Esophagus muscularis mucosa (tissue), 4 donors: ENCODE results near the gene ARRDC2. TPM values are rescaled to one million over a fixed set of nuclear protein-coding genes. Genes with fewer than 3 reads are reported as not detected.

Source experiments
- DNase-seq: peaks from one replicate; pipeline ENCODE4 v3.0.0-alpha.2; 2017; ENCODE audit errors: extremely low spot score
- H3K27ac ChIP-seq, 4 donors: fragments of 200-600 bp; sonication (generic); replicated peaks in 1 of 4; 1 replicate in 3 of 4; 2 replicates in 1 of 4; pipeline ENCODE4 v1.5.1; 2016 to 2019; ENCODE audit warnings: mild to moderate bottlenecking in 1 of 4
- H3K27me3 ChIP-seq, 4 donors: fragments of 200-600 bp; sonication (generic); one replicate each; pipeline versions ENCODE4 v1.5.1 to v1.6.0; 2016 to 2019
- H3K36me3 ChIP-seq, 4 donors: fragments of 200-600 bp; sonication (generic); one replicate each; pipeline ENCODE4 v1.5.1; 2016 to 2019
- H3K4me1 ChIP-seq, 4 donors: fragments of 200-600 bp; sonication (generic); one replicate each; pipeline ENCODE4 v1.5.1; 2016 to 2019
- H3K4me3 ChIP-seq, 4 donors: fragments of 200-600 bp; sonication (generic); 1 replicate in 2 of 4; 2 replicates in 2 of 4; pipeline ENCODE4 v1.5.1; 2016 to 2019; ENCODE audit warnings: mild to moderate bottlenecking in 4 of 4, moderate library complexity in 1 of 4
- H3K9me3 ChIP-seq, 4 donors: fragments of 200-600 bp; sonication (generic); 1 replicate in 3 of 4; 2 replicates in 1 of 4; pipeline ENCODE4 v1.5.1; 2016 to 2019
- CTCF ChIP-seq, 3 experiments: fragments of 200-600 bp in 2 of 3; fragments of 450-650 bp in 1 of 3; sonication (generic) in 2 of 3; IDR thresholded peaks; one replicate each; pipeline ENCODE4 v1.5.1; 2017 to 2019; ENCODE audit warnings: antibody characterized with exemption in 3 of 3, mild to moderate bottlenecking in 2 of 3, moderate library complexity in 1 of 3
- EP300 ChIP-seq: sonication (generic); formaldehyde crosslinking; IDR thresholded peaks from one replicate; pipeline ENCODE4 v1.6.1; 2017; ENCODE audit warnings: antibody characterized with exemption
- POLR2A ChIP-seq: fragments of 450-650 bp; IDR thresholded peaks from one replicate; pipeline ENCODE4 v1.6.1; 2017; ENCODE audit warnings: antibody characterized with exemption, moderate library complexity, mild to moderate bottlenecking, low read depth
- POLR2AphosphoS5 ChIP-seq, 2 donors: sonication (generic); formaldehyde crosslinking; IDR thresholded peaks; one replicate each; pipeline ENCODE4 v1.6.1; 2017; ENCODE audit warnings: antibody characterized with exemption in 2 of 2
- WGBS: methylation state at CpG from one replicate; pipeline ENCODE4 v1.1.5; 2018; 5-methylcytosine and 5-hydroxymethylcytosine counted together
- intact Hi-C: fragments of 100-400 bp; cut with DNase I; formaldehyde crosslinking; loops from one replicate; pipeline ENCODE4 v1.15.1; 2023
- total RNA-seq, 4 donors: library from RNA; depleted of rRNA; stranded (reverse); fragments of >200 nt; gene quantifications; one replicate each; pipeline versions ENCODE4 v1.1.0 to v1.2.1, GENCODE V29; 2016

Gene ARRDC2
- total RNA-seq, 4 donors from 2014 or later, result 30.6 to 69.2 (median 62.5) TPM

- H3K36me3 ChIP-seq, result no peaks in the 10 kb centered on the region
- no peak for DNase-seq
- TF ChIP-seq POLR2A (no peak), EP300 (no peak), POLR2AphosphoS5 (IDR thresholded peaks at IDR 0.05) (peak; percentile 25 to 70), CTCF (IDR thresholded peaks at IDR 0.05) (no peak)
- H3K4me3 ChIP-seq, result peak overlapping the region; percentile 44 to 59 (median 48)
- WGBS, result 15% methylated on average over 12 of the region's 12 CpGs
- intact Hi-C loops, result no loop called here
- peaks cover 0 to 7% (median 3%) of the 10 kb centered on the region in 4 donors for H3K9me3 ChIP-seq
- H3K4me1 ChIP-seq, result peaks cover 23 to 36% (median 32%) of the 10 kb centered on the region in 4 donors
- peak overlapping the region; percentile 54 to 69 (median 66) for H3K27ac ChIP-seq
- H3K27me3 ChIP-seq, result no peaks in the 10 kb centered on the region
Measured at GRCh38 chr19:18044825-18045304, 36.9 kb downstream of the ARRDC2 start.

- H3K4me3 ChIP-seq, result peak overlapping the region; percentile 44 to 59 (median 48)
- 77% methylated on average over 7 of the region's 7 CpGs for WGBS
- H3K9me3 ChIP-seq, result peaks cover 0 to 7% (median 3%) of the 10 kb centered on the region in 4 donors
- intact Hi-C loops, result no loop called here
- H3K4me1 ChIP-seq, result peaks cover 27 to 43% (median 39%) of the 10 kb centered on the region in 4 donors
- peak overlapping the region; percentile 54 to 69 (median 66) for H3K27ac ChIP-seq
- H3K27me3 ChIP-seq, result no peaks in the 10 kb centered on the region
- TF ChIP-seq EP300 (no peak), CTCF (IDR thresholded peaks at IDR 0.05) (no peak), POLR2AphosphoS5 (IDR thresholded peaks at IDR 0.05) (no peak), POLR2A (no peak)
- H3K36me3 ChIP-seq, result no peaks in the 10 kb centered on the region
- no peak for DNase-seq
Measured at GRCh38 chr19:18045307-18046050, 37.5 kb downstream of the ARRDC2 start.

- 71% methylated on average over 11 of the region's 14 CpGs for WGBS
- no peaks in the 10 kb centered on the region for H3K27me3 ChIP-seq
- intact Hi-C loops, result no loop called here
- H3K36me3 ChIP-seq, result no peaks in the 10 kb centered on the region
- H3K9me3 ChIP-seq, result peaks cover 0 to 2% (median under 1%) of the 10 kb centered on the region in 4 donors
- no peak for TF ChIP-seq EP300
- TF ChIP-seq POLR2AphosphoS5 (IDR thresholded peaks at IDR 0.05), result no peak
- no peak for TF ChIP-seq CTCF (IDR thresholded peaks at IDR 0.05)
- TF ChIP-seq POLR2A, result no peak
- no peak overlapping the region for H3K4me3 ChIP-seq
- H3K4me1 ChIP-seq, result peaks cover 35 to 50% (median 46%) of the 10 kb centered on the region in 4 donors
- DNase-seq, result no peak
- peak overlapping the region; percentile 11 to 69 (median 56) for H3K27ac ChIP-seq
Measured at GRCh38 chr19:18046059-18046718, 38.2 kb downstream of the ARRDC2 start.

- Histone ChIP-seq H3K9me3 (no peaks in the 10 kb centered on the region), H3K27ac (peak overlapping the region; percentile 77 to 82 (median 78)), H3K36me3 (no peaks in the 10 kb centered on the region), H3K4me3 (no peak overlapping the region), H3K4me1 (peaks cover 44 to 74% (median 66%) of the 10 kb centered on the region in 4 donors), H3K27me3 (no peaks in the 10 kb centered on the region)
- intact Hi-C loops, result no loop called here
- 52% methylated on average over 10 of the region's 10 CpGs for WGBS
- TF ChIP-seq POLR2A (no peak), CTCF (IDR thresholded peaks at IDR 0.05) (no peak), EP300 (no peak), POLR2AphosphoS5 (IDR thresholded peaks at IDR 0.05) (peak; percentile 64 to 95)
- DNase-seq, result no peak
Measured at GRCh38 chr19:18049385-18049784, 41.4 kb downstream of the ARRDC2 start.
